IPS DF 4.7 (cell line): ENCODE data around the gene LRBA.
"Not testable (repeated sequence)": the region's sequence is repeated elsewhere in the genome, so short reads cannot be mapped to it uniquely, and the experiment has no call there.

Source experiments
- DNase-seq: peaks from one replicate; pipeline ENCODE4 v3.0.0-alpha.2; 2013; ENCODE audit warnings: low spot score; ENCODE audit errors: extremely low read depth

LRBA gene

GRCh38 chr4:150514709-150515108, 500.4 kb downstream of the LRBA start:
- DNase-seq: no peak

- no peak for DNase-seq
Measured at GRCh38 chr4:150510176-150510865, 504.8 kb downstream of the LRBA start.

- DNase-seq: not testable (repeated sequence)
Measured at GRCh38 chr4:150507656-150508055, 507.4 kb downstream of the LRBA start.

DNA sequence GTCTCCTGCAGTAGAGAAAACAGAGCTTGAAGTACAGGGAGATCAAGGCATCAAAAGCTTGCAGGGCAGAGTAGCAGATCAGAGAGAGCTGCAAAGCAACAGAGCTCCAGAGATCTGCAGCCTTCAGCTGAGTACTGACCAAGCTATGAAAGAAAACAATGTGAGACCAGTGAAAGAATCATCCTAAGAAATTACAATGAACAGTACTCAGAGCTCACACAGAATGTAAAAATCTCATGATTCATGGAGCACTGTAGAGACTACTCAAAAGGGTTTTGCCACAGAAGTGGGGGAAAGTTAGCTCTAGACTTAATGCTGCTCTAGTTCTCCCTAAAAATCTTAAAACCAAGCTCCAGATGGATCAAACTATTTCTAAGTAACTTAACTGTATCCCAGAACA, 513.1 kb downstream of the LRBA start:
- no peak for DNase-seq

DNA sequence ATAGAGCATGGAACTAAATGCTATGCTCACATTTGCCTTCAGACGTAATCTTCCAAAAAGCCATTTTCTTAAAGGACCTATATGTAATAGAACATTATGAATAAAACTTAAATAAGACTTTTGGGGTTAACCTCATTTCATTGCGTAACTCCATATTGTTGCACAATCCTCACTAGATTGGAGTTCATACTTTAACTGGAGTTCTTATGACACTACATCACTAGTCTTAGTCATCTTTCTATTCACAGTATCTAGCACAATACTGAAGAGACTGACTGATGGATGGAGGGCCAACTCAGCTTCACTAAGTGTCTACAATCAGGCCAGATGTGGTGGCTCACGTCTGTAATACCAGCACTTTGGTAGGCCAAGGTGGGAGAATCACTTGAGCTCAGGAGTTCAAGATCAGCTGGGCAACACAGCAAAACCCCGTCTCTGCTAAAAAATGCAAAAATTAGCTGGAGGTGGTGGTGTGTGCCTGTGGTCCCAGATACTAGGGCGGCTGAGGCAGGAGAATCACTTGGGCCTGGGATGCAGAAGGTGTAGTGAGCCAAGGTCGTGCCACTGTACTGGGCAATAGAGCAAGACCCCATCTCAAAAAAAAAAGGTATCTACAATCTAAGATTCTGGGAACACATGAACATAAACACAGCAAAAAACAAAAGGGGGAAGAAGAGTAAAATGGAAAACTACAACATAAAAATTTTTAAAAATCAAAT, 513.9 kb downstream of the LRBA start:
- no peak for DNase-seq

DNA sequence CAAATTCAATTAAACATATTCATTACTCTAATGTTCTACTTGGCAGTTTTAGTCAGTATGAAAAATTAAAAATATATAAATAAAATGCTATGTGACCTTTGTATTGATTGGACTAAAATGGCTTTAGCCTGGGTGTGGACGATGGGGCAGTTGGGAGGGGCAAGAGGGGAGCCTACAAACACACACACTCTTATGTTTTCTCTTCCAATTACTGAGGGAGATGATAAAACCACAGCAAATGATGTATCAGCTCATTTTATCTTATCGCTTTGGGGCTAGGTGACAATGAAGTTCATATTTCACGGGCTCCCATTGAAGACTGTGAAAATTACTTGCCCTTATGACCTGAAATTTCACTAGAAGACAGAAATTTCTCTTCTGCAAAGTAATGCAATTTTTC, 517.5 kb downstream of the LRBA start:
- DNase-seq: no peak

DNA sequence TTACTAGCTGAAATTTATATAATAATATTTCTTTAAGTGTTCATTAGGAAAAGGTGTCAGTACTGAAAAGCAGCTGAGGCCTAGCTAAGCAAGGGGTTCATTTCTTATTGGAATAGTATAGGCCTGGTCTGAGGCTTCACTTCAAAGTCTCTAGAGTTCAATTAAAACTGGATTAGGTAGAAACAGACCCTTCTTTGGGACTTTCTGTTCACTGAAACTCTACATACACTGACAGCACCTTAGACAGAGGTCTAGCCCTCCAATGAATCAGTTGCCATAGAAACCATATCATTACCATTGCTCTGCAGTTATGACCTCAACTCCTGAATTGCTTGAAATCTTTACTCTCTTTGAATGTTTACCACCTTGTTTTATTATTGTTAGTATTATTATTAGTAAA, 519.5 kb downstream of the LRBA start:
- DNase-seq: no peak

GRCh38 chr4:150493851-150494250, 521.2 kb downstream of the LRBA start:
- no peak for DNase-seq

- DNase-seq: no peak
Measured at GRCh38 chr4:150491132-150492049, 523.7 kb downstream of the LRBA start.

GRCh38 chr4:150482581-150482980, 532.5 kb downstream of the LRBA start:
- no peak for DNase-seq

GRCh38 chr4:150479657-150480056, 535.4 kb downstream of the LRBA start:
- no peak for DNase-seq

DNA sequence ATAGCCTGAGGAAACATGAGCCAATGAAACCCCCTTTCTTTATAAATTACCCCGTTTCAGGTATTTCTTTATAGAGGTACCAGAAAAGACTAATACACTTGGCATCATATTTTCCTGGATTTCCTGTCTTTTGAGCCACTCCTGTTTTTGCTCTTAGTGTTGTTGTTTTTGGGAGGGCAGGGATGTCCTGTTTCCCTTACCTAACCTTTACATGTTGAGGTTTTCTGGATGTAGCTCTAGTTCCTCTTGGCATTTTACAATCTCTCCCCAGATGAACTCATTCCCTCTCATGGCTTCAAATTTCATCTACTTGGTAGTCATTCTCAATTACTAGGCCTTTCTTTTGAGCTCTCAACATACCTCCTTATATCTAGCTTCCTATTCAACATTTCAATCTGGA, 537.2 kb downstream of the LRBA start:
- DNase-seq: no peak

DNA sequence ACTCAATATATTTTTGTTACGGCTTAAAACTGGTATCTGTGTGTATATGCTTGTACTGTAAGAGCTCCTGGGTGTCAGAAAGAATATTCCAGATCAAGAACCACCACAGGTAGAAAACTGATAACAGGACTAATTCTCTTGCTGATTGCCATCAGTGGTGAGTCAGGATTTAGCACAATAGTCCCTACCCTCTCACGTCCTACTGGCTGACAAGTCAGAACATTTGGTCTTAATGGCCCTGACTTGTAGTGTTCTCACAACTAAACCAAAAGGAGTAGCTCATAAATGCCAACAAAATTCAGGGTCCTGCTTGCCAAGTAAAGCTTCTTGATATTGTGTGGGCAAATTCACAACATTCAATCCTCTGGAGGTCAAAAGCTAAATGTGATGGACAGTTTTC, 538.3 kb downstream of the LRBA start:
- no peak for DNase-seq

- no peak for DNase-seq
Measured at GRCh38 chr4:150475763-150476162, 539.3 kb downstream of the LRBA start.

GRCh38 chr4:150464523-150464922, 550.6 kb downstream of the LRBA start:
- no peak for DNase-seq

- DNase-seq: no peak
Measured at GRCh38 chr4:150462743-150463142, 552.3 kb downstream of the LRBA start.

DNA sequence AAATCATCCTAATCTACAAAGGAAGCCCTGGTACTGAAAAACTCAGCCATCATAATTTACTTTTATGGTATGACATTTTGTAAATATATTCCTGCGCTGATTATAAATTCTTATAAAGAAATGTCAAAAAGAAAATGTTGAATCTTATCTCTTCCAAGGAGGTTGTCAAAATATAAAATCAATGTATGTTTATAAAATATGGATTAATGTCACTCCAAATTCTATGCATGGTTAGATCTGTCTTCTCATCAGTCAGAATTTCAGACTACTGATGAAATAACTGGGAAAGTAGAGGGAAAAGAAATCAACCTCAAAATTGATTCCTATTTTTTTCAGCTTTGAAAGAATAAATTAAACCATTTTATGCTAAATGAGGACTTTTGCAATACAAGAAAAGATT, 553.1 kb downstream of the LRBA start:
- no peak for DNase-seq

DNA sequence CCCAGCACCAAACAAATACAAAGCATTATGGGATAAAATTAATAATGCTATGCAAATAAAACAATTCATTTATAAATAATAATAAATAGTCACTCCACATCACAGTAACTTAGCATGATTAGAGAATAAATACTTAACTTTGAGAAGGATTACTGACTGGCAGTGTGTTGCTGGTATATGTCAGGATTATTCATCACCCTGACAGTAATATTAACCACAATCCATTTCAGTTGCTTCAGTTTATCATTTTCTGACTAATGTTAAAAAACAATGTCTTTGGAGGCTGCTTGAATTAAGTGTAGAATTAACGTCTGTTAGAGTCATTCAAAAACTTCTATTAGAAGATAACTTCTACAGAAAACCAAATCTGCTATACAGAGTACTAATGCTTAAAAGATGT, 557.3 kb downstream of the LRBA start:
- no peak for DNase-seq

GRCh38 chr4:150451883-150452282, 563.2 kb downstream of the LRBA start:
- no peak for DNase-seq

GRCh38 chr4:150447356-150447755, 567.7 kb downstream of the LRBA start:
- DNase-seq: no peak

GRCh38 chr4:150439451-150439933, 575.6 kb downstream of the LRBA start:
- DNase-seq: no peak
